ENCODE measurements around the gene FGF11.
A peak's percentile ranks its signal among the peaks of the same experiment; 100 is the strongest.
"Not testable (repeated sequence)": the region's sequence is repeated elsewhere in the genome, so short reads cannot be mapped to it uniquely, and the experiment has no call there.

The FGF11 gene

GRCh38 chr17:7481842-7482741 lies 42.8 kb downstream of the FGF11 start:
- DNase-seq = not testable (repeated sequence)

- not testable (repeated sequence) for DNase-seq
Measured at GRCh38 chr17:7482742-7483088, 43.4 kb downstream of the FGF11 start.

GRCh38 chr17:7483255-7484066 lies 44.1 kb downstream of the FGF11 start:
- peak; percentile 67 for DNase-seq

- peak; percentile 67 for DNase-seq
Measured at GRCh38 chr17:7484067-7484918, 45.0 kb downstream of the FGF11 start, which contains the start of gene POLR2A. Gene POLR2A (plus strand): TSS chr17:7484366.

GRCh38 chr17:7484919-7485377 lies 45.6 kb downstream of the FGF11 start:
- no peak for DNase-seq

GRCh38 chr17:7486181-7486580 lies 46.9 kb downstream of the FGF11 start:
- no peak for DNase-seq

- no peak for DNase-seq
Measured at GRCh38 chr17:7490144-7490543, 50.8 kb downstream of the FGF11 start.

- DNase-seq = no peak
Measured at GRCh38 chr17:7491583-7491982, 52.3 kb downstream of the FGF11 start.

GRCh38 chr17:7493941-7494340 lies 54.6 kb downstream of the FGF11 start:
- DNase-seq = no peak

Measured in NCI-H2081 treated with DMSO at 0.1 percent for 48 hours (cell line).